ENCODE data around the gene UCKL1. TPM values are rescaled to one million over a fixed set of nuclear protein-coding genes. Genes with fewer than 3 reads are reported as not detected.

UCKL1 gene
- 39.8 TPM for total RNA-seq
- 39.3 TPM for polyA plus RNA-seq (ENCODE audit: insufficient read depth, low read depth, low replicate concordance)
- long read RNA-seq, donor 1 = 0 reads
- long read RNA-seq, donor 2, partial matches to known transcripts = 0 of 1 reads
- long read RNA-seq, donor 2, other reads (novel, unspliced or antisense) = 0 of 1 reads
- long read RNA-seq, donor 3 = 0 reads
- long read RNA-seq, donor 4 = 0 reads
- long read RNA-seq, donor 5 = 0 reads
- long read RNA-seq, donor 6 = 0 reads
- long read RNA-seq, donor 7, partial matches to known transcripts = 71 of 109 reads
- long read RNA-seq, donor 7, other reads (novel, unspliced or antisense) = 38 of 109 reads
- long read RNA-seq, donor 8 = 0 reads
- long read RNA-seq, donor 9 = 0 reads
- long read RNA-seq, donor 10, partial matches to known transcripts = 5 of 5 reads
- long read RNA-seq, donor 10, other reads (novel, unspliced or antisense) = 0 of 5 reads

DNA sequence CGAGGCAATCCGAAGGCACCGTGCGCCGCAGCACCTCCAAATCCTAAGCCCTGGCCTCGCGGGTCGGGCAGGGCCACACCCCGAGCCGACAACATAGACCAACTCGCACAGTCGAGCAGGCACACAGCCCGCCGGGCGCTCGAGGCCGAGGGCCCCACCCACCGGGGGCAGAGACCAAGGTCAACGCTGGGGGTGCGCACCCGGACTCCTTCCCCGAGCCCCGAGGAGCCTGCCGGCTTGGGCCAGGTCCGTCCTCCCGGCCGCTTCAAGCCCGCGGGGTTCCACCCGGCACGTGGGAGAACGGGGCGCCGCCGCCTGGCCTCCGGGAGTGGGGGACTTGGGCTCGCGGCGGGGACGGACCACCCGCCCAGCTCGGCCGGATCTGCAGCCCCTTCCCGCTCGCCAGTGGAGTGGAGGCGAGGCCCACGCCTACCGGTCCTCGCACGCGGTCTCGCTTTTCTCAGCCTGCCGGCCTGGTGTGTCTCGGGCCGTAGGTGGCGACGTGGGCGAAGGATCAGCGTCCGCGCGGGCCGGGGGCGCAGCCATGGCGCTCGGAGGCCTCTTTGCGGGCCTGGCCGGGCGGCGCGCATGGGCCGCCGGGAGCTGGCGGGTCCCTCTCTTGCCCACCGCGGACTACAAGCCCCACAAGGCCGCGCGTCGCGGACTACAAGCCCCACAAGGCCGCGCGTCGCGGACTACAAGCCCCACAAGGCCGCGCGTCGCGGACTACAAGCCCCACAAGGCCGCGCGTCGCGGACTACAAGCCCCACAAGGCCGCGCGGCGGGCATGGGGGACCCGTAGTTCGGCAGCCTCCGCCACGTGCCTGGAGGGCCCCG, at the start of gene UCKL1:
Gene UCKL1 (minus strand): TSS at position 590 of the 837 bp plus-strand sequence. CDS start 44 bp downstream, at position 546.
- peak within 1 kb of the TSS; percentile 44 to 93 (median 89) for H3K9ac ChIP-seq (ENCODE audit: low read length in 3 of 3)
- H3K9me3 ChIP-seq (ENCODE audit: control insufficient read depth in 2 of 3, insufficient read depth in 1 of 3, low read length in 3 of 3) = no peaks in the 10 kb centered on the region
- no peaks in the 10 kb centered on the region for H3K27me3 ChIP-seq (ENCODE audit: control insufficient read depth, insufficient read depth, low read length)
- no peaks in the 10 kb centered on the region for H3K36me3 ChIP-seq (ENCODE audit: control insufficient read depth in 2 of 3, insufficient read depth in 3 of 3, low read length in 3 of 3)
- H3K4me3 ChIP-seq (ENCODE audit: low read length in 3 of 3) = peak within 1 kb of the TSS; percentile 63 to 78 (median 73)
- intact Hi-C loops (cut with DNase I) = no loop called here
- peak within 1 kb of the TSS; percentile 88 to 92 for H3K27ac ChIP-seq (ENCODE audit: low read depth in 2 of 2, low read length in 2 of 2)
- peak; percentile 23 for FAIRE-seq
- peak; percentile 87 to 98 (median 92) for DNase-seq
- TF ChIP-seq, protein P1, sequence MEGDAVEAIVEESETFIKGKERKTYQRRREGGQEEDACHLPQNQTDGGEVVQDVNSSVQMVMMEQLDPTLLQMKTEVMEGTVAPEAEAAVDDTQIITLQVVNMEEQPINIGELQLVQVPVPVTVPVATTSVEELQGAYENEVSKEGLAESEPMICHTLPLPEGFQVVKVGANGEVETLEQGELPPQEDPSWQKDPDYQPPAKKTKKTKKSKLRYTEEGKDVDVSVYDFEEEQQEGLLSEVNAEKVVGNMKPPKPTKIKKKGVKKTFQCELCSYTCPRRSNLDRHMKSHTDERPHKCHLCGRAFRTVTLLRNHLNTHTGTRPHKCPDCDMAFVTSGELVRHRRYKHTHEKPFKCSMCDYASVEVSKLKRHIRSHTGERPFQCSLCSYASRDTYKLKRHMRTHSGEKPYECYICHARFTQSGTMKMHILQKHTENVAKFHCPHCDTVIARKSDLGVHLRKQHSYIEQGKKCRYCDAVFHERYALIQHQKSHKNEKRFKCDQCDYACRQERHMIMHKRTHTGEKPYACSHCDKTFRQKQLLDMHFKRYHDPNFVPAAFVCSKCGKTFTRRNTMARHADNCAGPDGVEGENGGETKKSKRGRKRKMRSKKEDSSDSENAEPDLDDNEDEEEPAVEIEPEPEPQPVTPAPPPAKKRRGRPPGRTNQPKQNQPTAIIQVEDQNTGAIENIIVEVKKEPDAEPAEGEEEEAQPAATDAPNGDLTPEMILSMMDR (IDR thresholded peaks at IDR 0.05; ENCODE audit: borderline replicate concordance, extremely low read depth, insufficient read depth) = no peak
- H3K4me1 ChIP-seq (ENCODE audit: control insufficient read depth in 2 of 3, insufficient read depth in 2 of 3, low read depth in 1 of 3, low read length in 3 of 3) = peaks cover 0 to 36% (median 3%) of the 10 kb centered on the region in 3 donors

DNA sequence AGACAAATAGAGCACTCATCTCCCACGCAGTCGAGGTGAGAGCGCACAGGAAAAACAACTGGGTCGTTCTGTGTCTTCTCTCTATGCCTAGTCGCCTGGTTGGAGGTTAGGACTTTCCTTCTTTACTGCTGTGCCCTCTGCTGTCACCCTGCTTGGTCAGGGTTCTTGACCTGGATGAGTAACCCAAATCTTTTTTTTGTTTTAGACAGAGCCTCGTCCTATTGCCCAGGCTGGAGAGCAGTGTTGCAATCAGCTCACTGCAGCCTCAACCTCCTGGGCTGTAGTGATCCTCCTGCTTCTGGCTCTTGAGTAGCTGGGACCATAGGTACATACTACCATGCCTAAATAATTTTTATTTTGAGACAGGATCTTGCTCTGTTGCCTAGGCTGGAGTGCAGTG, 49.2 kb upstream of the UCKL1 start:
- TF ChIP-seq, protein P1 (IDR thresholded peaks at IDR 0.05; ENCODE audit: borderline replicate concordance, extremely low read depth, insufficient read depth) = no peak
- DNase-seq = no peak
- Histone ChIP-seq H3K9me3 (ENCODE audit: control insufficient read depth in 2 of 3, insufficient read depth in 1 of 3, low read length in 3 of 3) (no peaks in the 10 kb centered on the region), H3K27ac (ENCODE audit: low read depth in 2 of 2, low read length in 2 of 2) (no peak overlapping the region), H3K27me3 (ENCODE audit: control insufficient read depth, insufficient read depth, low read length) (no peaks in the 10 kb centered on the region), H3K4me3 (ENCODE audit: low read length in 3 of 3) (no peak overlapping the region), H3K4me1 (ENCODE audit: control insufficient read depth in 2 of 3, insufficient read depth in 2 of 3, low read depth in 1 of 3, low read length in 3 of 3) (peaks cover 0 to 8% (median 0%) of the 10 kb centered on the region in 3 donors), H3K36me3 (ENCODE audit: control insufficient read depth in 2 of 3, insufficient read depth in 3 of 3, low read length in 3 of 3) (peaks cover 5 to 44% (median 31%) of the 10 kb centered on the region in 3 donors), H3K9ac (ENCODE audit: low read length in 3 of 3) (no peak overlapping the region)
- FAIRE-seq = no peak
- intact Hi-C loops (cut with DNase I) = no loop called here

DNA sequence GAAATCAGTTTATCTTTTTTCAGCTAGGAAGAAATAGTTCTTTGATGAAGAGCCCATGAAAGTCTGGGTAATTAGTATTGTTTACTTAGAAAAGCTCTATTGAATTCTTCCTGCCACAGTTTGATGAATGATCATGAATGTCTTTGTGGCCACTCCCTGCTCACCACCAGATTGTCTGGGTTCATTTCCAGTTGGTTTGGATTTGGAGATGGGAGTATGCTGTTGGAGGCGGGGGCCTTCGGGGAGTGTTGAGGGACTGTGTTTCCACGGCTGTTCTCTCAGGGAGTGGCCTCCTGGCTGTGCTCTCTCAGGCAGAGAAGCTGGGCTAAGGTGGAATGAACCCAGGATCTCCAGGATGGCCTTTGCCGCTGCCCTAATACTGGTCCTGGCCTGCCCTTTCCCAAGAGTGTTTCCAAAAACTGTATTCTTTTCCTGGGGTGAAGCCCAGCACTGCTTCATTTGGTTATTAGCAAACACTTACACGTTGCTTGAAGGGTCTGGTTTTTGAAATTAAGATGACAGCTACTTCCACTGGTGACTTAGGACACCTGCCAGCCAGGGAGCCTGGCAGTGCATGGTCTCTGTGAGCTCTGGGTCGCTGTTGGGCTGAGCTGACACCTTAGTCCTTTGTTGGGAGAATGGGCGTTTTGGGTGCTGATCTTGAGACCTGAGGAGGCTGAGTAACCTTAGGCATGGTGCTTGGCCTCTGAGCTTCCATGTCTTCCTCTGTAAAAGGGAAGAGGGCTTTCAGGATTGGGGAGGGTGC, 47.9 kb upstream of the UCKL1 start:
- Histone ChIP-seq H3K9ac (ENCODE audit: low read length in 3 of 3) (no peak overlapping the region), H3K4me3 (ENCODE audit: low read length in 3 of 3) (no peak overlapping the region), H3K9me3 (ENCODE audit: control insufficient read depth in 2 of 3, insufficient read depth in 1 of 3, low read length in 3 of 3) (no peaks in the 10 kb centered on the region), H3K4me1 (ENCODE audit: control insufficient read depth in 2 of 3, insufficient read depth in 2 of 3, low read depth in 1 of 3, low read length in 3 of 3) (peaks cover 0 to 8% (median 0%) of the 10 kb centered on the region in 3 donors), H3K27ac (ENCODE audit: low read depth in 2 of 2, low read length in 2 of 2) (no peak overlapping the region), H3K27me3 (ENCODE audit: control insufficient read depth, insufficient read depth, low read length) (no peaks in the 10 kb centered on the region), H3K36me3 (ENCODE audit: control insufficient read depth in 2 of 3, insufficient read depth in 3 of 3, low read length in 3 of 3) (peaks cover 5 to 41% (median 29%) of the 10 kb centered on the region in 3 donors)
- DNase-seq = peak in 4 of 5 donors; percentile 54 to 74 (median 66)
- intact Hi-C loops (cut with DNase I) = no loop called here
- no peak for FAIRE-seq
- TF ChIP-seq, protein P1 (IDR thresholded peaks at IDR 0.05; ENCODE audit: borderline replicate concordance, extremely low read depth, insufficient read depth) = no peak

All from kidney (tissue), 22 donors.